HepG2 (cell line): ENCODE measurements around the gene TDRD1.

ENCODE experiments used
- HDAC2 ChIP-seq: sonication (generic); formaldehyde crosslinking; IDR thresholded peaks from 2 replicates; pipeline ENCODE4 v1.4.0; 2020; ENCODE audit warnings: missing genetic modification reagents
- PCBP2 ChIP-seq: fragments of 200-400 bp; formaldehyde crosslinking; optimal IDR thresholded peaks from 2 replicates; pipeline ENCODE3; 2018; ENCODE audit warnings: low read length, low read depth; ENCODE audit not compliant: poor library complexity, severe bottlenecking
- POLR2A ChIP-seq, 2 experiments: IDR thresholded peaks; 2 replicates each; pipeline ENCODE4 v1.6.1; 2011; ENCODE audit warnings: low read depth in 2 of 2, low read length in 2 of 2, mild to moderate bottlenecking in 1 of 2, moderate library complexity in 1 of 2; ENCODE audit not compliant: insufficient read depth in 1 of 2
- POLR2AphosphoS2 ChIP-seq: IDR thresholded peaks from 2 replicates; pipeline ENCODE4 v1.6.1; 2011; ENCODE audit warnings: low read depth, low read length, improper control_type of control experiment
- ZBTB43 ChIP-seq: sonication (generic); formaldehyde crosslinking; conservative IDR thresholded peaks from 2 replicates; pipeline ENCODE4 v1.4.0; 2020; ENCODE audit warnings: missing genetic modification reagents
- ZNF180 ChIP-seq: sonication (generic); formaldehyde crosslinking; IDR thresholded peaks from 2 replicates; pipeline ENCODE4 v1.4.0; 2020; ENCODE audit warnings: low read depth, missing genetic modification reagents, borderline replicate concordance

- TF ChIP-seq ZNF180 (CRISPR knock-in tag), result no peak
- TF ChIP-seq PCBP2, result no peak
- no peak for TF ChIP-seq POLR2A (IDR thresholded peaks at IDR 0.05; ENCODE audit: insufficient read depth in 1 of 2, low read depth in 2 of 2, low read length in 2 of 2)
- TF ChIP-seq POLR2AphosphoS2, result no peak
- TF ChIP-seq HDAC2 (CRISPR knock-in tag), result no peak
- TF ChIP-seq ZBTB43 (CRISPR knock-in tag), result no peak
Measured at GRCh38 chr10:114279289-114279688, 100.1 kb downstream of the TDRD1 start.
